ENCODE data around the gene ANGPTL4.

ANGPTL4 gene

DNA sequence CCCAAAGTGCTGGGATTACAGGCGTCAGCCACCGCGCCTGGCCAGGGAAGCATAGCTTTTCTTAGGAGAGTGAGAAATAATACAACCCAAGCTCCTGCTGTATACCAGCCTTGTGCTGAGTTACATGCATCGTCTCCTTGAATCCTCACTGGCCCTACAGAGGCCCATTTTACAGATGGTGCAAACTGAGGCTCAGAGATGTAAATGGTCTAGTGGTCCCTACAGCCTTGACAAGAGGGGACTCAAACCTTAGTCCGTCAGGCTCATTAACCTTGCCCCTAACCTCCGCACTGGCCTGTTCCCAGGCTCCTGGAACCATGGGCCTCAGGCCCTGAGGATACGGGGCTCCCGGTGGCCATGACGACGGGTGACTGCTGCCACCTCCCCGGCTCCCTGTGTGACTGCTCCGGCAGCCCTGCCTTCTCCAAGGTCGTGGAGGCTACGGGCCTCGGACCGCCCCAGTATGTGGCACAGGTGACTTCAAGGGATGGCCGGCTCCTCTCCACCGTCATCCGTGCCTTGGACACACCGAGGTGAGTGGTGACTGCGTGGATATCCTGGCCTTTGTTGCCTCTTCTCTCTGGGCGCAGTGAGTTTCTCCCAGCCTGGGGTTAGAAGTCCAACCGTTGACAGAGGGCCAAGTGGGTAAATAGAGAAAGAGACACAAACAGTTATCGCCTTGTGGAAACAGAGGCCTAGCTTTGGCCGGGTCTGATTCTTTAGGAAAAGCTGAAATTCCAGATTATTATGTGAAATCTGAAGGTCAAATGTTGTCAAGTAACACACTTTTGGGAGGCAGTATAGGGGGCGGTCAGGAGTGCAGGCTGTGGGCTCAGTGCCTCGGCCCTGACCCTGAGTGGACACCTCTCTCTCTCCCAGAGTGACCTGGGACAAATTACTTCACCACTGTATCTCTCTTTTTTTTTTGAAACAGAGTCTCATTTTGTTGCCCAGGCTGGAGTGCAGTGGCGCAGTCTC is 57.8 kb downstream of the ANGPTL4 start:
- no peak for DNase-seq

DNA sequence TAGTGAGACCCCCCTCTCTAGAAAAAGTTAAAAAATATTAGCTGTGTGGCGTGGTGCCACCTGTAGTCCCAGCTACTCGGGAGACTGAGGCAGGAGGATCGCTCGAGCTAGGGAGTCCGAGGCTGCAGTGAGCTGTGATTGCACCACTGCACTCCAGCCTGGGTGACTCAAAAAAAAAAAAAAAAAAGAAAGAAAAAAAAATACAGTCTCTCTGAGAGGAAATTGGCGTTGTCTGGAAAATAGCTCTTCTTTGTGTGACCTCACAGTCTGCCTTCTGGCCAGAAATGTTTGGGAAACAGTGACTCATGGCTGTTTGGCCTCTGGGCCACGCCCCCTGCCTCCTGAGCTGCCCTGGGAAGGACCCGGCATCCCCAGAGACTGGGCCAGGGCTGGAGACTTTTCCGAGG is 59.9 kb downstream of the ANGPTL4 start:
- peak; percentile 65 for DNase-seq
